Measurements from ENCODE around the gene MCM3.

MCM3 gene

DNA sequence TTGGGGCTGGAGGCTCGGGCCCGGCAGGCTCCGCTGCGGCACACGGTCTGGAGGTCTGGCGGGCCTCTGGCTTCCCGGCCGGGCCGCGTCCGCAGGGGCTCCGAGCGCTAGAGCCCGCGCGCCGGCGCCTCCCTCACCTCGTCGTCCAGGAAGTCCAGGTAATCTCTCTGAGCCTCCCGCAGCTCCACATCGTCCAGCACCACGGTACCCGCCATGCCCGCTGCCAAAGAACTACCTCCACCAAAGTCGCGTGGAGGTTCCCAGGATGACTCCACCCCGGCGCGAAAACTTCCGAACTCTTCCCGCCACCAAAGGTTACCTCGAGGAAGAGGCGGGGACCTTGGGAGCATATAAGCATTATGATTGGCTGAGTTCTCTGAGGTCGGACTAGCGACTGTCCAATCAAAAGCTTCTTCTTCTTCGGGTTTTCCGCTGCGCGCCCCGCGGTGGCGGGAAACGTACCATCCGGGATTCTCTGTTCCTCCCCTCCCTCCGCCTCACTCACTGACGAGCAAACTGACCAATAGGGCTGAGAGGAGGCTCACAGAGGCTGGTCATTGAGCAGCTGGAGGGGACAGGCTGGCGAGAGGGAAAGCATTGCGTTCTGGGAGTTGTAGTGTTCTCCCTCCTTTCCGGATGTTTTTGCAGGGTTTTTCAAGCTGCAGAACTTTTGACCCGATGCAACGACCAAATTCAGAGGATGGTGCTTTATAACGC lies at the start of gene MCM3:
Gene MCM3, minus strand, starts transcription at position 283 of the 717 bp plus-strand sequence. Its CDS starts 68 bp downstream, at position 215.
- DNase-seq, result peak; percentile 100

DNA sequence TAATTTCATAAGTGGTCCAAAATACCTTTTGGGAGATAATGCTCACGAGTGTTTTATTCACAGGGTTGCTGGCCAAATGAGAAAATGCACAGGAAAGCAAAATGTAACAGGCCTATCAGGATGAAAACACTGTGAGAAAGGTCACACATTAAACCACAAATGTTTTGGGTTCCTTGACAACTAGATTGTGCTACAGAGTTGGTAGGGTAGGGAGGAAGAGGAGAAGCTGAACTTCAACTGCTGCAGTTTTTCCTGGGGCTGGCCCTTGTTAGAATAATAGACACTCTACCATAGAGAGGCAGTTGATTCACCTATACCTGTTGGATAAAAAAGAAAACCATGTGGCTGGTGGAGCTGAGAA lies 49.3 kb upstream of the MCM3 start:
- no peak for DNase-seq

DNA sequence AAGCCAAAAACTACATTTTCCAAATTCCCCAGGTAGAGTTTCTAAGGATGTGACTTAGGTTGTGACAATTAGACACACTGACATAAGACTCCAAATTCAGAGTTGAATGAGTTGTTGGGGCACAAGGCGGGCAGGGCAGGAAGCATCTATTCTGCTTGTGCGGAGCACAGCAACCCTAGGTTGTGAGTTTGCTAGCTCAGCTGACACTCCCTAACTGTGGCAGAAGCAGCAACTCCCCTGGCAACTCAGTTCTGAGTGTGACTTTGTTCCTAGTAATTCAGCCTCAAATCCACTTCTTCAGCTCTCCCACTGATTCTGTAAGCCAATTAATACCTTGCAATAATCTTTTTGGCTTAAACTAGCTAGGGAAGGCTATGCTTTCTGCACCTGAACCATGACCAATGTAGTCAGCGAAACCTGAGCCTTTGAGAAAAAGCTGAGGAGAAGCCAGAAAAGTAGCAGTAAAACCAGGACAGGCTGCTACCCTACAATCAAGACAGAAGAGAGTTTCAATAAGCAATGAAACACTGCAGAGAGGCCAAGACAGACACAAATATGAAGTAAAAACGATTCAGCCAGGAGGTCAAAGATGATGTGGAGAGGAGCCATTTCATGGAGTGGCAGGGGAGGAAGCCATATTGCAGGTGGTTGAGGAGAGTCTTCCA lies 47.4 kb upstream of the MCM3 start:
- DNase-seq, result peak; percentile 79

DNA sequence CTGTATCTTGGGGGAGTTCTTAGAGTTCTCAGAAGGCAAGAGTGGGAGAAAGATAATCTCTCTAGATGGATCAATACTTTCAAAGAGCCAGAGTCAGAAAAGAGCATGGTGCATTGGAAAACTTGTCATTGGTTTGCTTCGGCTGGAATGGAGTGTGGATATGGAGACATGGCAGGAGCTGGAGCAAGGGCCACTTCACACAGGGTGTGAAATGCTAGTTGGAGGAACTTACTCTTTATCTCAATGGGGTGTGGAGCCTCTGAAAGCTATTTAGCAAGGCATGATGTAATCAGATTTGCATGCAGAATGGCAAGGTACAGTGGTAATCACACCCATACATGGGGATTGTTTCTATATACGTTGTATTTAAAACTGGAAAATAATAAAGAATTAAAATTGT lies 45.9 kb upstream of the MCM3 start:
- no peak for DNase-seq

DNA sequence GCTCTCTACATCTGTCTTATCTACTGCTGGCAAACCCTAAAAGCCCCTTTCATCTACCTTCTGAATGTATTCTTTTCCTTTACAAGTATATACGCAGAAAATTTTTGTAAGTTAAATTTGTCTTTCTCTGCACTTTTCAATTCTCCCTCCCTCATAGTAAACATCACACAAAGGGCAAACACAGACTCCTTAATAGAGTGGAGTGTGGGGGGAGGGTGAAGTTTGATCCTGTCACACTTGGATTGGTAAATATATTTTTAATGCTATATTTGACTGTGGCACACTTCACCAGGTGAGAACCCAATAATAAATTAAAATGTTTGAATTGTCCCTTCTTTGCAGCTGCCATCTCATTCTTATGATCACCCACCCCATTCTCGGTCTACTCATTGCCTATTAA lies 44.2 kb upstream of the MCM3 start:
- DNase-seq, result no peak

DNA sequence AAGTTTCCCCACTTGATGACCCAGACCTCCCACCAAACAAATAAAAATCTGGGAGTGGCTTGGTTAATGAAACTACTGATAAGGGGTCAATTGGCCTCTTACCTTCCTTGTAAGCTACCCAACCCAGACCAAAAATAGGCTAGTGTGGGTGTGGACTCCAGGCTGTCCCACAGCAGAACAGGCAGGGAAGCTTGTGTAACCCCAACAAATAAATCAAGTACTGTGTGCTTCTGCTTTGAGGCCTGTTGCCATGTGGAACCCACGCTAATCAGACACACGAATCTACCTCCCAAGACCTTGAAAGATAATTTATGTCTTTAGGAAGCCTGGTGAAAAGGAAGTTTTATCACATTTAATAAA lies 43.7 kb upstream of the MCM3 start:
- DNase-seq, result no peak

DNA sequence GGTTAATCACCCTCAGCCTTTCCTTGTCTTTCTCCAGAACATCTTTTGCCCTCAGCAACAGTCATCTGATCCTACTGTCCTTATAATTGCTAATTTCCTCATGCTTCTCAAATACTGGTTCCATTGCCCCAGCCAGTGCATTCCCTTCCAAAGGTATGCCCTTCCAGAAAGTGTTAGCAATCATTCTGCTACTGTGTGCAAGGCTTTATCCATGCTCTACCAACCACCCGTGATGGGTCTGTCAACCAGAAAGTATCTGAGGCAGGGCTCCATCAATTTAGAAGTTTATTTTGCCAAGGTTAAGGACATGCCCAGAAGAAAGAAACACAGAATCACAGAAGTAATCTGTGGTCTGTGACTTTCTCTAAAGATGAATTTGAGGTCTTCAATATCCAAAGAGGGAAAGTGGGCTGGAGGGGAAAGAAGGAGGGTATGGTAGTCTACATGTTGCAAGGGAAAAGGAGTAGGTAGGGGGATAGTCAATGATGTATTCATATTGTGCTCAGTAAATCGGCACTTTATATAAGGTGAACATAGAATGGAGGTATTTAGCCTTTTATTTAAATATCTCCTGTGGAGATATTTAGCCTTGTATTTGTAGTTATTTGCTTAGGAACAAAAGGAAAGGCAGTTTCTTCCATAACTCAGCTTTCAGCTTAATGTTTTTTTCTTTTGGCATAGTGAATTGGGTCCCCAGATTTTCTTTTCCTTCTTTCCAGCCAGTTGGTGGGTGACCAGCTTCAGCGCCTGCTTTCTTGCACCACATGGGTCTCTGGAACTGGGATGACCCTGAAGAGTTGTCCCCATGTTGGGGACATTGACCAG lies 42.2 kb upstream of the MCM3 start:
- DNase-seq, result no peak

DNA sequence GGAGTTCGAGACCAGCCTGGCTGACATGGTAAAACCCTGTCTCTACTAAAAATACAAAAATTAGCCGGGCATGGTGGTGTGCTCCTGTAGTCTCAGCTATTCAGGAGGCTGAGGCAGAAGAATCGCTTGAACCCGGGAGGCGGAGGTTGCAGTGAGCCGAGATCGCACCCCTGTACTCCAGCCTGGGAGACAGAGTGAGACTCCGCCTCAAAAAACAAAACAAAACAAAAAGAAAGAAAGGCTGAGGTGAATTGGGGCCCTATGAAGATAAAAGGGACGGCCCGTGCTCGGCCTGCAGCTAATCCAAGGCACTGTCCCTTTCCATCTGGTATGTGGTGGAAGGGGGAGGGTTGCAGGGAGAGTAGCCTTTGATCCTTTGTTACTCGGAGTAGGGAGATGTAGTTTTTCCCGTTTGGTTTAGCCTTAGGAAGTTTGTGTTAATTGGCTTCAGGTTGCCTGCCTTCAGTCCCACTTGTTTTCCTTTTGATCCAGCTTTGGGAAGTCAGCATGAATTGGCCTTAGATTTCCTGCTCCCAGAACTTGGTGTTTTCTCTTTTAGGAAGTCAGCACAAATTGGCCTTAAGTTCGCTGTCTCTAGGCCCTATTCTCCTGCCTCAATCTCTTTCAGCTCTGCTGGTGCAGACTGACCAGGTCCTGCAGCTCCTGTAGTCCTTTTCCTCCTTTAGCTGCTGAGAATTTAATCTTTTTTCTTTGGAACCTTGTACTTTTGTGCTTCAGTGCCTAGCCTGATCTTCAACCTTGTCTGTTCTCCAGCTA lies 41.3 kb upstream of the MCM3 start:
- DNase-seq, result peak; percentile 74

DNA sequence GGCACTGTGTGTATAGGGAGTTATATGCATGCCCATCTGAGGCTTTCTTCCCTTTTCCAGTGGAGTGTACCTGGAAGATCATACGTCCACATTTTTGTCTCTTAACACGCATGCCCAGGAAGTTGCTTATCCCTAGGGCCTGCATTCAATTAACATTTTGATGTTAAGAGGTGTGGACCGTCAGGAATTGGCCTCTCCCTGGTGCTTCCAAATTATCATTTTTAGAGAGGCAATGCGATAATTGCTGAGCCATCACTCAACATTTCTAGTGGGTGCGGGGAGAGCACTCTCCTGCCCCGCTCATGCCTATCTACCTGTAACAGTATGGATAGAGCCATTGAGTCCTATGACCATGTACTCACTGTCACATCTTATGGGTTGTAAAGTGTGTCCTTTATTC lies 39.6 kb upstream of the MCM3 start:
- no peak for DNase-seq

DNA sequence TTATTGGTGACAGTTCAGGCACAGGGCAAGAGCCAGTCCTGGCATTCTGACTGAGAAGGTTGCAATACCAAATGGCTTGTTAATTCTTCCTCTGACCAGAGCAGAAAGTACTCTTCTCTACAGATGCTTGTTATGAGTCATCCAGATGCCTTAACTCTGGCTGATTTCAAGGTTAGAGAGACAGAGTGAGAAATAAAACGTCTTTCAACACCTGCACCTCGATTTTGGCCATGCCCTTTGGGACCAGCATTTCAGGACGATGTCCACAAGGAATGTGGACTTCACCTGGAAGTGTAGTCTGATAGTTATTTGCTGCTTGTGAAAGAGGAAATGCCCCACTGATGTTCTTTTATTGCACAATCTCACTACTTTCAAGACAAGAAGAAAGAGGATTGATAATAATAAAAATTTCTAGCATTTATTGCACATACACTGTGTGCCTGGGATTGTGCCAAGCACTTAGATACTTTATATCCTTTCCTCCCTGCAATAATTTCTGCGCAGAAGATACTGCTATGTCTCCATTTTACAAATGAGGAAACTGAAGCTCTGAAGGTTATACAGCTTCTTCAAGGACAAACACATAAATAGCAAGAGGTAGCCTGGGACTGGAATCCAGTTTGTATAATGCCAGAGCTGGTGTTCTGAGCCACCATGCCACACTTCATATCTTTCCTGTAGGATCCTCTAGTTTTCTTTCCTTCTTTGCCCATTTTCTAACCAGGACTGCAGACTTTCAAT lies 33.5 kb upstream of the MCM3 start:
- DNase-seq, result no peak

DNA sequence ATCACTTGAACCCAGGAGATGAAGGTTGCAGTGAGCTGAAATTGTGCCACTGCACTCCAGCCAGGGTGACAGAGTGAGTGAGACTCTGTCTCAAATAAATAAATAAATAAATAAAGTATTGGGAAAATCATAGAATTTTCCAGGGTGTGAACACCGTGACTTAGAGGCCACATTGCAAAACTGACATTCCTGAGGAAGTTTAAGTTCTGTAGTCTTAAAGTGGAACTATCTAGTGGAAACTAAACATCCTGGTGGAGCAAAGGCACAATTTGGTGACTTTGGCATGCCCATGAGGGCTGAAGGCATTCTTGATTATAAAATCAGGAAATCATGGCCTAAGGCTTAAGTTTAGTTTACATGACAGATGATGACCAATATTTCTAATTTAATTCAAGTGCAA lies 32.7 kb upstream of the MCM3 start:
- no peak for DNase-seq

DNA sequence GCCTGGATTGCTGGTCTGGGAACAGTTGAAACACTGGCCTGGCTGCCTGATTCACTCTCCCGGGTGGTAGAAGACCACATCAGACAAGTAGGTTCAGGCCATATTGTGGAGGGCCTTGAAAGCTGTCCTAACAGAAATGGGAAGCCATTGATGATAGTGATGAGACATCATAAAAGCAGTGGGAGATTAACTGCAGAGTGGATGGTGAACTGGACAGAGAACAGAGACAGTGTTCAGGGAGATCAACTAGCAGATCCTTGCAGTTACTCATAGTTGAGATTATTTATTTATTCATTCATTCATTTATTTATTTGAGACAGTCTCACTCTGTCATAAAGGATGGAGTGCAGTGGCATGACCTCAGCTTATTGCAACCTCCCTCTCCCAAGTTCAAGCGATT lies 30.2 kb upstream of the MCM3 start:
- no peak for DNase-seq

- DNase-seq, result no peak
These were observed 27.9 kb upstream of the MCM3 start for GRCh38 chr6:52312461-52312860.

GRCh38 chr6:52310932-52311331 lies 26.4 kb upstream of the MCM3 start:
- DNase-seq, result no peak

- no peak for DNase-seq
These were observed 23.4 kb upstream of the MCM3 start for GRCh38 chr6:52307900-52308372.

DNA sequence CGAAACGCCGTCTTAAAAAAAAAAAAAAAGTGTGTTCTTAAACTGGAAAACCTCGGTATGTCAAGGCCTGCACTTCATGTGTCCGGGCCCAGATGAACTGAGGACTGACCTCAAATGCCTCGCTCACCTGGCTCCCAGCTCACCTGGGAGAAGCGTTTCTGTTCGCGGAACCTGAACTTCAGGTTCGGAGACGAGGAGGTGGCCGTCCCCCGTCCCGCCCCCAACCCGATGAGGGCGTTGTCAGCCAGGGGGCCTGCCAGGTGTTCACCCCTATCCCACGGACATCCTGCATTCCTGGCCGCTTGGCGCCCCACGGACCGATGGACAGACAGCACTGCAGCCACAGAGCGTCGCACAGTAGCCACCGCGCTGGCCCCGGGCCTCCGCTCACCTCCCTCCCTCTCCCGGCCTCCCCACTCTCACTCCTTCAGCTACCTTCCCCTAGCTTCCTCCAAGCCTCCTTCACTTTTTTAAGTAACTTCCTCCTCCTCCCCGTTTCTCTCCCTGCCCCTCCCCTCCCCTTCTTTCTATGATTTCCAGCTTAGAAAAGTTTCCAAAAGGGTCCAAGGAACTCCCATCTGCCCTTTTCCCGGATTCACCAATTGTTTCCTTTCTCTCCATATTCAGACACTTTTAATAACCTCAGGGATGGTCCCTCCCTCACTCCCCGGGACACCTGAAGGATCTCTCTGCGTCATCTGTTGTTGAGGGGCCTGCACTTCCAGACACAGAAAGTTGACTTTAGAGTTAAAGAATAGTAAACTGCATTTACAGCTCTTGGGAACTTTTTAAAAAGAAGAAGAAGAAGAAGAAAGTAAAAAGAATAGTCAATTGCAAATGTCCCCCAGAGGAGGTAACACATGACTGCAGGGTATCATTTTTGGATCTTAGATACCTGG lies 22.7 kb upstream of the MCM3 start:
- DNase-seq, result no peak

GRCh38 chr6:52305948-52306767 lies 21.6 kb upstream of the MCM3 start:
- DNase-seq, result no peak

- DNase-seq, result no peak
These were observed 20.9 kb upstream of the MCM3 start for GRCh38 chr6:52305411-52305810.

DNA sequence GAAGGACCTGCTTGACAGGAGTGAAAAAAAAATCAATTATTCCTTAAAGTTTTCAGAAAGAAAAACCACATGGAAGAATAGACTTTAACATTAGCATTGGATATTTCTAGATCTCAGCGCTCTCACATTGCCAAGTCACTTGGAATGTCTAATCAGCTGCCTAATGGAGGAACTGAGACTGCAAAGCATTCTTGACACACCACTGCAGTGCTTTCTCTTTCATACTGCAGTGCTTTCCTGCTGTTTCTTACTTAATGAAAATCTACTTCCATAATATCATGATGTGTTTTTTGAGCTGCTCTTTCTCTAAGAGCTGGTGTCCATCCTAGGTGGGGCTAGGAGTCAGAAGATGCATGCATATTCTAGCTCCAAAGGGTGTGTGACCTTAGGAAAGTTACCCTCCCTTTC lies 20.4 kb upstream of the MCM3 start:
- DNase-seq, result no peak

DNA sequence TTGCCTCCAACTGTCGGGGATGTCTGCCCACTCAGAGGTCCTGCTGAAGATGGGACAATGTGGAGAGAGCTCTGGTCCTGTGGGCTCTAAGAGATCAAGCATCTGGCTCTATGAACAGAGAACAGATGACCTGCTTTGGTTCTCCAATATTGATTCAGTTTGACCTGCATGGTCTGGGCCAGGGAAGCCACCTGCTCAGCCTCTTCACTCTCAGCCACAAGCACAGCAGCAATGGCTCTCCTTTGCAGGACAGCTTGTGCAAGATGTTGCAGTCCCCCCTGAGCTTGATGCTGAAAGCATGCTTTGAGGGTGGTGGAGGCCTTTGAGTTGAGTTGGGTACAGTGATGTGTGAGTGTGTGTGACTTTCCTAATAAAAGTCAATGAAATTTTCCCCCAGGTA lies 18.6 kb upstream of the MCM3 start:
- DNase-seq, result no peak
